SK-N-SH (cell line): ENCODE data around the gene KCNA10. TPM values are rescaled to one million over a fixed set of nuclear protein-coding genes. Genes with fewer than 3 reads are reported as not detected.

Source experiments
- CTCF ChIA-PET: fragments of 300-600, 350-600 bp; formaldehyde crosslinking; extraction: SDS; loops from one replicate; lab custom pipeline; 2021; lab: Yijun Ruan, JAX
- POLR2A ChIA-PET: fragments of 350-600 bp; sonication (Branson Sonifier 250); formaldehyde crosslinking; extraction: SDS; loops from one replicate; lab custom pipeline; 2020; ENCODE audit warnings: antibody characterized with exemption, inconsistent platforms; lab: Yijun Ruan, JAX
- DNase-seq: peaks from one replicate; pipeline ENCODE4 v3.0.0; 2012
- H2AFZ ChIP-seq: fragments of 200-600 bp; sonication (generic); 2 replicates; pipeline ENCODE4 v1.8.1; 2016; ENCODE audit warnings: antibody characterized with exemption, mild to moderate bottlenecking, low read depth
- H3F3A ChIP-seq: fragments of 200-600 bp; sonication (generic); replicated peaks from 2 replicates; pipeline ENCODE3; 2016; ENCODE audit warnings: antibody characterized with exemption, mild to moderate bottlenecking; ENCODE audit not compliant: insufficient read depth
- H3K27ac ChIP-seq, 2 experiments: fragments of 200-500 bp in 1 of 2; fragments of 200-600 bp in 1 of 2; sonication (Bioruptor generic) in 1 of 2; sonication (generic), shearing (Covaris generic) in 1 of 2; 2 replicates each; pipeline versions ENCODE4 v1.5.1 to v1.6.1; 2014 to 2016; ENCODE audit warnings: low read depth in 2 of 2, inconsistent platforms in 1 of 2, low read length in 1 of 2, mild to moderate bottlenecking in 1 of 2, mixed read lengths in 1 of 2
- H3K27me3 ChIP-seq: fragments of 200-600 bp; sonication (generic), shearing (Covaris generic); 2 replicates; pipeline ENCODE4 v1.6.1; 2016; ENCODE audit warnings: mixed run types; ENCODE audit not compliant: insufficient read depth
- H3K36me3 ChIP-seq, 2 experiments: fragments of 200-500 bp in 1 of 2; fragments of 200-600 bp in 1 of 2; sonication (Bioruptor generic) in 1 of 2; sonication (generic) in 1 of 2; replicated peaks in 1 of 2; 2 replicates each; pipeline versions ENCODE3 to v1.5.1; 2014 to 2016; ENCODE audit warnings: low read length in 1 of 2, mild to moderate bottlenecking in 1 of 2; ENCODE audit not compliant: insufficient read depth in 2 of 2, control insufficient read depth in 1 of 2
- H3K4me1 ChIP-seq, 2 experiments: fragments of 200-500 bp in 1 of 2; fragments of 200-600 bp in 1 of 2; sonication (Bioruptor generic) in 1 of 2; sonication (generic), shearing (Covaris generic) in 1 of 2; 2 replicates each; pipeline versions ENCODE4 v1.5.1 to v1.6.1; 2014 to 2016; ENCODE audit warnings: low read depth in 1 of 2, low read length in 1 of 2, mixed run types in 1 of 2; ENCODE audit not compliant: insufficient read depth in 2 of 2, control insufficient read depth in 1 of 2
- H3K4me2 ChIP-seq: fragments of 200-600 bp; sonication (generic), shearing (Covaris generic); 2 replicates; pipeline ENCODE4 v1.6.1; 2017; ENCODE audit warnings: mixed run types
- H3K4me3 ChIP-seq, 2 experiments: fragments of 200-500 bp in 1 of 2; fragments of 200-600 bp in 1 of 2; sonication (Bioruptor generic) in 1 of 2; sonication (generic), shearing (Covaris generic) in 1 of 2; 2 replicates each; pipeline versions ENCODE4 v1.5.1 to v1.8.1; 2014 to 2016; ENCODE audit warnings: low read depth in 2 of 2, inconsistent platforms in 1 of 2, low read length in 1 of 2, mild to moderate bottlenecking in 1 of 2, mixed read lengths in 1 of 2, moderate library complexity in 1 of 2
- H3K79me2 ChIP-seq: fragments of 200-600 bp; sonication (generic); 2 replicates; pipeline ENCODE4 v1.8.1; 2017; ENCODE audit warnings: mild to moderate bottlenecking; ENCODE audit not compliant: insufficient read depth
- H3K9ac ChIP-seq: fragments of 200-600 bp; sonication (generic); 2 replicates; pipeline ENCODE4 v1.6.1; 2017; ENCODE audit warnings: mixed run types
- H3K9me2 ChIP-seq: fragments of 200-600 bp; sonication (generic); 2 replicates; pipeline ENCODE4 v1.6.1; 2017; ENCODE audit warnings: mixed run types
- H3K9me3 ChIP-seq: fragments of 200-600 bp; sonication (generic); 2 replicates; pipeline ENCODE4 v1.6.1; 2017; ENCODE audit warnings: mixed run types, mild to moderate bottlenecking, moderate library complexity
- H4K20me1 ChIP-seq: fragments of 200-600 bp; sonication (generic); 2 replicates; pipeline ENCODE4 v1.6.1; 2017; ENCODE audit warnings: mild to moderate bottlenecking, mixed run types; ENCODE audit not compliant: insufficient read depth
- ELF1 ChIP-seq: IDR thresholded peaks from 2 replicates; pipeline ENCODE4 v1.4.0; 2012
- EZH2phosphoT487 ChIP-seq: fragments of 200-600 bp; sonication (generic); IDR thresholded peaks from 2 replicates; pipeline ENCODE4 v1.6.1; 2017; ENCODE audit warnings: low read depth, mixed run types, mild to moderate bottlenecking, antibody characterized with exemption, moderate library complexity, borderline replicate concordance
- FOSL2 ChIP-seq: IDR thresholded peaks from 2 replicates; pipeline ENCODE4 v1.4.0; 2012; ENCODE audit warnings: low read depth, mild to moderate bottlenecking, moderate library complexity, borderline replicate concordance
- FOXJ3 ChIP-seq: sonication (generic); formaldehyde crosslinking; IDR thresholded peaks from 2 replicates; pipeline ENCODE4 v1.5.1; 2020; ENCODE audit warnings: mild to moderate bottlenecking, missing genetic modification reagents
- JUND ChIP-seq: IDR thresholded peaks from 2 replicates; pipeline ENCODE4 v1.4.0; 2012
- MEF2A ChIP-seq: IDR thresholded peaks from 2 replicates; pipeline ENCODE4 v1.4.0; 2012; ENCODE audit warnings: low read depth, borderline replicate concordance
- NRF1 ChIP-seq: IDR thresholded peaks from 2 replicates; pipeline ENCODE4 v1.6.1; 2012; ENCODE audit warnings: low read depth, mild to moderate bottlenecking, low read length
- PBX3 ChIP-seq: IDR thresholded peaks from 2 replicates; pipeline ENCODE4; 2012
- RCOR1 ChIP-seq: fragments of 150-350 bp; IDR thresholded peaks from 2 replicates; pipeline ENCODE4 v1.6.1; 2017; ENCODE audit warnings: antibody characterized with exemption, low read length
- RFX5 ChIP-seq: IDR thresholded peaks from 2 replicates; pipeline ENCODE4 v1.6.1; 2012; ENCODE audit warnings: mild to moderate bottlenecking, improper control_type of control experiment, low read length
- RXRA ChIP-seq: IDR thresholded peaks from 2 replicates; pipeline ENCODE4 v1.4.0; 2012; ENCODE audit warnings: low read depth, mild to moderate bottlenecking, borderline replicate concordance
- SIN3A ChIP-seq: IDR thresholded peaks from 2 replicates; pipeline ENCODE4 v1.6.1; 2012; ENCODE audit warnings: low read depth, mild to moderate bottlenecking, low read length, moderate library complexity, borderline replicate concordance
- TAF1 ChIP-seq: IDR thresholded peaks from 2 replicates; pipeline ENCODE4 v1.6.1; 2012; ENCODE audit warnings: low read depth, mild to moderate bottlenecking, low read length, moderate library complexity, borderline replicate concordance
- TEAD4 ChIP-seq: IDR thresholded peaks from 2 replicates; pipeline ENCODE4 v1.4.0; 2012; ENCODE audit warnings: mild to moderate bottlenecking, borderline replicate concordance; ENCODE audit not compliant: insufficient read depth
- USF1 ChIP-seq: IDR thresholded peaks from 2 replicates; pipeline ENCODE4 v1.4.0; 2012; ENCODE audit warnings: low read depth, borderline replicate concordance
- USF2 ChIP-seq: fragments of 150-350 bp; IDR thresholded peaks from 2 replicates; pipeline ENCODE4 v1.6.1; 2017; ENCODE audit warnings: antibody characterized with exemption, low read length, low read depth, borderline replicate concordance
- ZBTB33 ChIP-seq: IDR thresholded peaks from 2 replicates; pipeline ENCODE4 v1.4.0; 2012; ENCODE audit warnings: low read depth, borderline replicate concordance
- WGBS: methylation state at CpG from one replicate; pipeline ENCODE4 v1.1.6; 2017; ENCODE audit warnings: low lambda C conversion rate; 5-methylcytosine and 5-hydroxymethylcytosine counted together
- polyA plus RNA-seq, 3 experiments: library from polyadenylated mRNA; depleted of rRNA; stranded (reverse); fragments of >200 nt; gene quantifications; 2 replicates each; pipeline ENCODE4 v1.2.3, GENCODE V29; 2012

KCNA10 gene
- polyA plus RNA-seq, 1 of the 3 experiments (the other 2 are of a cell fraction): not detected

GRCh38 chr1:110529011-110529410 lies 10.0 kb upstream of the KCNA10 start:
- Histone ChIP-seq H3K4me2 (no peak overlapping the region), H3K4me1 (no peaks in the 10 kb centered on the region; a peak in 1 of 4 replicates), H3K9me2 (no peaks in the 10 kb centered on the region), H3K9me3 (no peaks in the 10 kb centered on the region), H2AFZ (no peak overlapping the region), H3K27me3 (no peaks in the 10 kb centered on the region; the same call in 1 of the 2 replicates), H4K20me1 (no peaks in the 10 kb centered on the region), H3K9ac (no peak overlapping the region), H3K27ac (no peak overlapping the region), H3K79me2 (no peaks in the 10 kb centered on the region), H3K36me3 (no peaks in the 10 kb centered on the region), H3K4me3 (no peak overlapping the region), H3F3A (no peaks in the 10 kb centered on the region)
- DNase-seq: no peak
- no peak for TF ChIP-seq NRF1
- TF ChIP-seq RXRA: no peak
- no peak for TF ChIP-seq RFX5
- no peak for TF ChIP-seq RCOR1
- TF ChIP-seq USF1: no peak
- TF ChIP-seq USF2: no peak
- 30% methylated on average over 1 of the region's 1 CpG for WGBS
- POLR2A ChIA-PET: no interaction called here
- CTCF ChIA-PET: interaction anchor here (1.3 to 12.5 kb wide), 2 partner anchors 77 to 86 kb away, joined by 3 to 242 read pairs; partner anchors contain the start of gene KCNA2

- WGBS: 47% methylated on average over 7 of the region's 7 CpGs
- CTCF ChIA-PET: interaction anchor here (1.1 to 12.5 kb wide), 13 partner anchors 8 to 261 kb away, joined by 3 to 242 read pairs (median 45); partner anchors contain the start of gene KCNA2
- no peak for DNase-seq
Observed at GRCh38 chr1:110526201-110526780, 7.3 kb upstream of the KCNA10 start.

DNA sequence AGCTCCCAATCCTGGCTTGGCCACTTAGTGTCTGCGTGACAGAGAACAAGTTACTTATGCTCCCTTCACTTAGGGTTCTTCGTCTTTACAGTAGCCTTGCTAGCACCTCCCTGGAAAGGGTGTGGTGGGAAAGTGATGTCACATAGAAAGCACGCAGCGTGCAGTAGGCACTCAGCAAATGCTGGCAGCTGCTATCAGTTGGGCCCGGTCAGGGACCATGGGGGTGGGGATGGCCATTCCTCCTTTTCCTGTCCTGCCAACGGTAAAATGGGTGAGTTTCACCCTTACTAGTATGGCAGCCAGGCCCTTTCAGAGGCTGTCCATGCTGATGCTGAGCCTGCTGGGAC lies 6.2 kb upstream of the KCNA10 start:
- H3F3A ChIP-seq: no peaks in the 10 kb centered on the region
- TF ChIP-seq TEAD4: no peak
- no peak for TF ChIP-seq SIN3A
- no peak for TF ChIP-seq FOXJ3 (CRISPR knock-in tag)
- no peak for TF ChIP-seq EZH2phosphoT487
- TF ChIP-seq ZBTB33: no peak
- no peak for TF ChIP-seq JUND
- TF ChIP-seq FOSL2: no peak
- TF ChIP-seq PBX3: no peak
- TF ChIP-seq USF2: no peak
- no peak for TF ChIP-seq RCOR1

More at GRCh38 chr1:110526201-110526780, 7.3 kb upstream of the KCNA10 start:
- Histone ChIP-seq H3K9me3 (no peaks in the 10 kb centered on the region), H3K4me1 (no peaks in the 10 kb centered on the region; a peak in 1 of 4 replicates), H2AFZ (no peak overlapping the region), H3K79me2 (no peaks in the 10 kb centered on the region), H3K4me3 (no peak overlapping the region), H3K9ac (no peak overlapping the region), H3K36me3 (no peaks in the 10 kb centered on the region)
- TF ChIP-seq TAF1 (no peak), ELF1 (no peak), MEF2A (no peak)
- TF ChIP-seq, all 33 proteins: peak for 0
- H3K27ac ChIP-seq: no peak overlapping the region
- POLR2A ChIA-PET: no interaction called here
- no peaks in the 10 kb centered on the region for H4K20me1 ChIP-seq
- H3F3A ChIP-seq: no peaks in the 10 kb centered on the region
- H3K9me2 ChIP-seq: no peaks in the 10 kb centered on the region
- no peak overlapping the region for H3K4me2 ChIP-seq
- H3K27me3 ChIP-seq: no peaks in the 10 kb centered on the region; the same call in 1 of the 2 replicates

More for the DNA sequence above, 6.2 kb upstream of the KCNA10 start:
- no peak overlapping the region for H3K27ac ChIP-seq
- no peaks in the 10 kb centered on the region for H3K9me2 ChIP-seq
- no peak overlapping the region for H2AFZ ChIP-seq
- ChIA-PET CTCF (interaction anchor here (0.6 to 12.5 kb wide), 26 partner anchors 9 to 467 kb away, joined by 3 to 242 read pairs (median 10); partner anchors contain the start of gene KCNA2), POLR2A (no interaction called here)
- no peaks in the 10 kb centered on the region; the same call in 1 of the 2 replicates for H3K27me3 ChIP-seq
- H3K4me3 ChIP-seq: no peak overlapping the region
- no peaks in the 10 kb centered on the region for H3K36me3 ChIP-seq
- H3K9ac ChIP-seq: no peak overlapping the region
- H3K9me3 ChIP-seq: no peaks in the 10 kb centered on the region
- DNase-seq: no peak
- H4K20me1 ChIP-seq: no peaks in the 10 kb centered on the region
- H3K4me1 ChIP-seq: no peaks in the 10 kb centered on the region; a peak in 1 of 4 replicates
- 61% methylated on average over 6 of the region's 6 CpGs for WGBS
- no peaks in the 10 kb centered on the region for H3K79me2 ChIP-seq
- H3K4me2 ChIP-seq: no peak overlapping the region
